HG03558 (cell line): Measurements from ENCODE around the gene PADI1.

Experiments
- ATAC-seq: cut with Tn5 transposase; IDR thresholded peaks from one replicate; pipeline ENCODE4 v1.9.1; 2021; ENCODE audit warnings: moderate number of reproducible peaks; ENCODE audit not compliant: unreplicated experiment; ENCODE audit errors: extremely low read depth

Gene PADI1, protein sequence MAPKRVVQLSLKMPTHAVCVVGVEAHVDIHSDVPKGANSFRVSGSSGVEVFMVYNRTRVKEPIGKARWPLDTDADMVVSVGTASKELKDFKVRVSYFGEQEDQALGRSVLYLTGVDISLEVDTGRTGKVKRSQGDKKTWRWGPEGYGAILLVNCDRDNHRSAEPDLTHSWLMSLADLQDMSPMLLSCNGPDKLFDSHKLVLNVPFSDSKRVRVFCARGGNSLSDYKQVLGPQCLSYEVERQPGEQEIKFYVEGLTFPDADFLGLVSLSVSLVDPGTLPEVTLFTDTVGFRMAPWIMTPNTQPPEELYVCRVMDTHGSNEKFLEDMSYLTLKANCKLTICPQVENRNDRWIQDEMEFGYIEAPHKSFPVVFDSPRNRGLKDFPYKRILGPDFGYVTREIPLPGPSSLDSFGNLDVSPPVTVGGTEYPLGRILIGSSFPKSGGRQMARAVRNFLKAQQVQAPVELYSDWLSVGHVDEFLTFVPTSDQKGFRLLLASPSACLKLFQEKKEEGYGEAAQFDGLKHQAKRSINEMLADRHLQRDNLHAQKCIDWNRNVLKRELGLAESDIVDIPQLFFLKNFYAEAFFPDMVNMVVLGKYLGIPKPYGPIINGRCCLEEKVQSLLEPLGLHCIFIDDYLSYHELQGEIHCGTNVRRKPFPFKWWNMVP

DNA sequence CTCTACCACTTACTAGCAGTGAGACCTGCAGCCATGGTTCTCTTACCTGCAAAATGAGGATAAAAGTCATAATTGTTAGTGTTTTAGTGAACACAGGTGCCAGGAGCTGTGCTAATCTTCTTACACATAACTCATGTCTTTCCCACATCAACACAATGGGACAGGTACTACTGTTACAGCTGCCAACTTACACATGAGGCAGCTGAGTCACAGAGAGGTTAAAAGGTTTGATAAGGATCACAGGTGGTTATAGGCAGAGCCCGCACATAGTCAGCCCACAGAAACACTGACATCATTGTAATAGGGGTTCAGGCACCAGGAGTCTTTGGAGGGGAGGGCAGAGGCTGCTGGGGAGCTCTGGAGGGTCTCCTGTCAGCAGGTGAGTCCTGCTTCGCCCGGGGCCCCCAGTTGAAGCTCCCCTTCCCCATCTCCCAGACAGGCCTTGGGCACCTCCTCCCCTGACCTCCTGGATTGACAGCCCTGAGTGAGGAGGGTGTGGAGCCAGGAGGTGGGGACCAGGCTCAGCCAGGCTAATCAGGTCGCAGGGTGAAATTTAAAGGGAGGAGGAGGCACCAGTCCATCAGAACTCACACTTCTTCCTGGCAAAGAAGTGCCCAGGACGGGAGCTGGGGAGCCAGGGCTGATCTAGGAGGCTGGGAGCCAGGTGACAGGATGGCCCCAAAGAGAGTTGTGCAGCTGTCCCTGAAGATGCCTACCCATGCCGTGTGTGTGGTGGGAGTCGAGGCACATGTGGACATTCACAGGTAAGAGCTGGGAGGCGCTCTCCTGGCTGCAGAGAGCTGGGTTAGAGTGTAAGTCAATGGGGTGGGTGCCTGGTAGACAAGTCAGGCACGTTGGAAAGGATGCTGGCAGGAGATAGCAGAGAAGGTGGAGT is at the start of gene PADI1:
Gene PADI1, plus strand, starts transcription at position 583 of the 895 bp plus-strand sequence. Its CDS starts 90 bp downstream, at position 673.
- no peak for ATAC-seq

DNA sequence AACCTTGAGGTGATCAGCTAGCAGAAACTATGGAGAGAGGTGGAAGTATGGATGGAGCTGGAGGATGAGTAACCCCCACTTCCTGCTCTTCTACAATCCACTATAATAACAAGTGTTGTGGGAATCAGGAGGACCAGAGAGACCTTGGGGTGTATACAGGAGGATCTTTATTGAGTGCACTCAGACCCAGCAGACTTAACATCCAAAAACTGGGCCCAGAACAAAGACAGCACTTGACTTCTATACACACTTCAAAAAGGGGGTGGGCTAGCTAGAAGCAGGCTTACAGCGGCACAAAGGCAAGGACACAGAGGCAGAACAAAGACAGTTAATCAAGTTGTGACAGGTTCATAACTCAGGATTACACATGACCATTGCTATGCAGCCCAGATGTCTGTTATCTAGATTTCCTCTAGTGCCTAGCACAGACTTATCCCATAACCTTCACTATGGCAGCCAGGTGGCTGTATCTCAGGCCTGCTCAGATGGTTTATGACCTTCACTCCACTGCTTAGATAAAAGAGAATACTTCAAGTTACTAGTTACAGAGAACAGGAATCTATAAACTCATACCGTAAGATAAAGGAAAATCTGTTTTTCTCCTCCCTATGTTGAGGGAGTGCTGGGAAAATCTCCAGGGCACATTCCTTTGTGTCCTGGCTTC is 49.5 kb upstream of the PADI1 start:
- ATAC-seq: no peak

DNA sequence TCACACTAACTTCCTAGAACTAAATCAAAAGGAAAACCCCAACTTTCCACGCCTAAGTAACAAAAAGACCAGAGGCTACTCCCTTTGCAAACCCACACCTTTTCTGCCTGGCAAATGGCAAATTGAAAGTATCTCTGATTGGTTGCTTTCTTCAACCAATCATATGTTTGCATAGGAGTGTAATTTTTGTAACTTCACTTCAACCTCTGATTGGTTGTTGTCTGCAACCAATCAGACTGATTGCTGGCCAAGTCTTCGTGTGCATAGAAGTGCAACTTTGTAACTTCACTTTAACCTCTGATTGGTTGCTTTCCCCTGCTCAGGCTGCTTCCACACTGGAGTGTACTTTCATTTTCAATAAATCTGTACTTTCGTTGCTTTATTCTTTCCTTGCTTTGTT is 48.8 kb upstream of the PADI1 start:
- ATAC-seq: no peak

DNA sequence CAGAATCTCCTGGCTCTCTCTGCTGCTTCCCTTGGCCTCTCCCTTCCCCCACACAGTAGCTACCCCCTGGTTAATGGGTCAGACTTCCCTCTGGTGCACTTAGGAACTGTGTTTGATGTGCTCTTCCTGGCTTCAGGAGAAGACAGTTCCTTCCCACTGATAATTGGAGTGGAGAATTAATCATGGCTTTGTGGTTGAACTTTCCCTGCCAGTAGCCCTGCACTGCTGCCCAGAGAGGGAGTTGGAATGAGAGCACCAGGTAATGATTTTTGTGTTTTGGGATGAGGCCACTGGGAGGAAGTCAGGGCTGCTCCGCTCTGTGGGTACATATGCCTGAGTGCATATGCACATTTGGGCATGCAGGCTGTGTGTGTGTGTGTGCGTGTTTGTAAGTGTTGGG is 46.0 kb upstream of the PADI1 start:
- ATAC-seq: no peak

DNA sequence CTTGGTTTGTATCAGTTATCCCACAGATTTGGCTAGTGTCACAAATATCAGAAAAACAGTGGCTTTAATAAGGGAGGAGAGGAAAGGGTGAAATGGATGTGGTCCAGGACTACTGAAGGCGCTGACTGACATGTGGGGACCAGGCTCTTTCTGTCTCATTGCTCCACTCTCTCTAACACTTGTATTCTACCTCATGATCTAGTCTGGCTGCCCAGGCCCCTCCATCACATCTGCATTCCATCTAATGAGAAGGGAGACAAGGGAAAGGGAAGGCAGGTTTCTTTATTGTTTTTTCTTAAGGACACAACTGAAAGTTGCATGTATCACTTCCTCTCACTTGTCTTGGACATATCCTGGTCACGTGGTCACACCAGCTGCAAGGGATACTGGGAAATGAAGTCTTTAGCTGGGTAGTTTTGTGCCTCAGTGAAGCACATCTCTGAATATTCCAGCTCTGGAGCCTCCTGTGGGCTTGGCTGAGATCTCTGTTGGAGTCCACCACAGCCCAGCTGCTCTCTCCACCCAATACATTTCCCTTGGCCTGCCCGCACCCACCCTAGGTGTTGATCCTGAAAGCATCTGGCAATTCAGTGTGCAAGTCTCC is 43.7 kb upstream of the PADI1 start:
- no peak for ATAC-seq

DNA sequence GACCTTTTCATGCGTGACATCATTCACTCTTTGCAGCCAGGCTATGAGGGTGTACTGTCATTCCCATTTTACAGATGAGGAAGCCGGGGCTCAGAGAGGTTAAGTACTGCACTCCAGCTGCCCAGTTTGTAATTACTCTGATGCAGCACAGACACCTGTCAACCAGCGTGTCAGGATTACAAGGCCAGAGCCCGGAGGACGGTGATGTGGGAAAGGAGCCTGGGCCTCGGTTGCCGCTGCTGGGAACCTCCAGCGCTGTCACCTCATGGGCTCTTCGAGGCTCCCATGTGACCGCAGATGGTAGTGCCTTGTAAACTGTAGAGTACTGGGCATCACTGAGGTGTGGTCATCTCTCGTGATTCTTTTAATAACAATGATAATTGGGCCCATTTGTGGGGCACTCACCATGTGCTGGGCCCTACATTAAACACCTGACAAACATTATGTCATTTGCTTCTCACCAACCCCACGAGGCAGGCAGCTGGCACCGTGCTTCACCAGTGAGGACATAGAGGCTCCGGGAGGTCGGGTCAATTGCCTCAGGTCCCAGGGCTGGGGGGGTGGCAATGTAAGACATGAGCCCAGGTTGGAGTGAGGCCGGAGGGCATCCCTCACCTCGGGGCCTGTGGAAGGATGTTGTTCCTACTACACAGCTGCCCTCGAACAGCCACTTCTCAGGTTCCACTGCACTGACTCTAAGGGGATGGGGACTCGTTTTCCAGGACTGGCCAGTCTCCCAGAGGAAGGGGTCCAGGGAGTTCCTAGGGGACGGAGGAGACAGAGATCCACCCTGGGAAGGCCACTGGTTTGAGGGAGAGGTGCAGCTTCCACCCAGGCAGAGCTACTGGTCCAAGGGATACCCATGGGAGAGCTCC is 42.8 kb upstream of the PADI1 start:
- ATAC-seq: no peak

DNA sequence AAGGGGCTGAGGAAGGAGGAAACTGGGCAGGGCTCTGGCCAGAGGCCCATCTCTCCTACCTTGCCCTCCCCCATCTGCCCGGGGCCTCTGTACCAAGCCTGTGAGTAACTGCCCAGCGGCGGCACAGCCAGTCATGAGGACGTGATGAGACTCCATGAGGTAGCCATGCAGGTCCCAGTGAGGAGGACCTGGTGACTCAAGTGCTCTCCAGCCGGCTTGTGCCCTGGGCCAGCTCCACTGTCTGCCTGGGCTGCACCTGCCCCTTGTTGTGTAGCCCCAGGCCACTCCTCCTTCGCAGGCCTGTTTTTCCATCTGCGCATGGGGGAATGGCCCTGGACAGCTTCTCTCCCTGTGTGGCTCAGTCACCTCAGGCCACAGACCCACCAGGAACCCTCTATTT is 42.0 kb upstream of the PADI1 start:
- ATAC-seq: no peak

DNA sequence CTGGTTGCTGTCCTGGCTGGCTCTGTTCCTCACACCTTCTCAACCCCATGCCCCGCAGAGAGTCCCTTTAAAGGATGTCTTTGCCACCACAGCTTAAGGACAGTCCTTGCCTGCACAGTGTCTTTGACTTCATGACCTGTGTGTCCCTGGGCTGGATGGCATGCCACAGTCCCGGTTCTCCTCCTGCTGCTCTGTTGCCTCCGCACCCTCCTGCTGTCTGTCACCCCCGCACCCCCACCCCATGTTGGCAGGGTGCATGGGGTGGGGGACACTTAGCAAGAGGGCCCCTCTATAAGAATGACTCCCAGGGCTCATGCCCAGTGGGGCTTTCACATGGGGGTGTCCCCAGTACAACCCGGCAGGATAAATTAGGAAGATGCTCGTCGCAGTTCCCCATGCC is 41.6 kb upstream of the PADI1 start:
- ATAC-seq: no peak

DNA sequence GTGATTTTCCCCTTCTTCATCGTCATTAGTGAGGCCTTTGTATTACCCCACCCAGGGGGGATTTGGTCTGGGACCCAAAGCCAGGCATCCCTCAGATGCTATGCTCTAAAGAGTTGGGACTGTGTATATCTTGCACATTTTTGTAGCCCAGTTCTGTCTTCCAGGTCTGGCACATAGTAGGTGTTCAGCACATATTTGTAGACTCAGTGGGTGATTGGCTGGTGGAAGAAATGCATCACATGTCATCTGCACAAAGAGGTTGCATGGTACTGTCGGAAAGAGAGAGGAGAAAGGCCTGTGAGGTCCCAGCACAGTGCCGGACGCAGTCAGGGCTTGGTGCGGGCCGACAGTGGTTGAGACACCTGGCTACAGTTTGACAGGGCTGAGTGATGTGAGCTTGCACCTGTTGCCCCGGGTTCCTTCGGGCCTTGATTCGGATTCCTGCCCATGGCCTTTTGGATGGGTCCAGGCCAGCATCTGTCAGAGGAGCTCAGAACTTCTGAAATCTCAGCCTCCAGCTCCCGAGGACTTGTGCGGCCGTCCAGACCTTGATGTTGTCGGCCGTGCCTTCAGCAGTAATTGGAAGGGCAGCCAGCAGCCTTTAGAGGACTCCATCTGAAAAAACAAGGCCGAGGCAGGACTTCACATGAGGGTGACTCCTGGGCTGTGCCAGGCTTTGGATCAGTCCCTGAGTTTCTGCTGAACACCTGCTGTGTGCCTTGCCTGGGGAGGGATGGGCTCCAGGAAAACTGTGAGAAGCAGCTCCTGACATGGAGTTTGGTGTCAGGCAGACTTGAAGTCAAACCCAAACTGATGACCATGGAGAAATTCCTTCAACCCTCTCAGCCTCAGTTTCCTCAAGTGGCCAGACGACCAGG is 40.9 kb upstream of the PADI1 start:
- no peak for ATAC-seq

DNA sequence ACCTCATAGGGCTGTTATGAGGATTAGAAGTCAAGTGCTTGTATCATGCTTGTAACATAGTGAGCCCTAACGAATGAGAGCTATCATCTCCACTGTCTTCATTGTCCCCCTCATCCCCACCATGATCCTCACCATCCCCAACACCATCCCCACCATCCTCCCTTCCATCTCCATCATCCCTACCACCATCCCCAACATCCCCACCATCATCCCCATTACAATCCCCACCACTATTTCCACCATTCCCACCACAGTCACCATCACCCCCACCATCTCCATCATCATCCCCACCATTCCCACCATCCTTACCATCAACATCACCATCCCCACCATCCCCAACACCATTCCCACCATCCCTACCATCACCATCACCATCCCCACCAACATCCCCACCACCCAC is 39.1 kb upstream of the PADI1 start:
- no peak for ATAC-seq

DNA sequence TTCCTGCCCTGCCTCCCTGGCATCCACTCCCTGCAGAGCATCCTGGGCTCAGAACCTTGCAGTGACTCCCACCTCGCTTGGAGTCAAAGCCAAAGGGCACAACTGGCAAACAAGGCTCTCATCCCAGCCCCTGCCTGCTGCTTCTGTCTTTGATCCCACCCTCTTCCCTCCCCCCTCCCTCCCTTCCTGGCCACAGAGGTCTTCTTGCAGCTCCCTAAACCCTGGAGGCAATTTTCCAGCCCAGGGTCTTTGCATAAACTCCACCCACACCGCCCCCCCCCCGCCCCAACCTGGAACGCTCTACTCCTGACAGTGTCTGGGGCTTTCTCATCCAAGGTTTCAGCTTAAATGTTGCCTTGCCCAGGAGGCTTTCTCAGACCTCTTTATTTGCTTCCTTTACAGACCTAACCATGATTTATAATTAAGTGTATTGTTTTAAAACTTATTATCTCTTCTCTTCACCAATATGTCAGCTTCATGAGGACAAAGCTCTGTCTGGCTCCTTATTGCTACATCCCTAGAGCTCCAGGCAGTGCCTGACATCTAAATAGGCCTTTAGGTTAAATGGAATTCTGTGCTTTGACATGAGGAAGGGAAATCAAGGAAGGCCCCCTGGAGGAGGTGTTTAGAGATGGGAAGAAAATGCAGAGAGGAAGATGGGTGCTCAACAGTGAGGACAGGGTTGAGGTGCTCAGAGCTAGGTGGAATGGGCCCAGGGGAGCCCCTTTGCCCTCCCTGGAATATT is 37.7 kb upstream of the PADI1 start:
- no peak for ATAC-seq

DNA sequence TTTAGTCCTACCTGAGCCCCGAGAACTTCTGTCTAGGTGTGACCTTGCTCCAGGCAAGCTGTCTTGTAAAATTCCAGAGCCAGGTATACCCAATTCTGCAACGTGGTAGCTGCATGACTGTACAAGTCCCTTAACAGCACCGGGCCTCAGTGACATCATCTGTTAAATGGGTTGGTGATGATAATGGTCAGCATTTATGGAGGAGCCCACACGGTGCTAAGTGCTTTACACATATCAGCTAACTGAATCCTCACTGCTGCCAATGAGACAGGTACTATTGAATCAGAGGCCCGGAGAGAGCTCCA is 37.2 kb upstream of the PADI1 start:
- ATAC-seq: no peak

DNA sequence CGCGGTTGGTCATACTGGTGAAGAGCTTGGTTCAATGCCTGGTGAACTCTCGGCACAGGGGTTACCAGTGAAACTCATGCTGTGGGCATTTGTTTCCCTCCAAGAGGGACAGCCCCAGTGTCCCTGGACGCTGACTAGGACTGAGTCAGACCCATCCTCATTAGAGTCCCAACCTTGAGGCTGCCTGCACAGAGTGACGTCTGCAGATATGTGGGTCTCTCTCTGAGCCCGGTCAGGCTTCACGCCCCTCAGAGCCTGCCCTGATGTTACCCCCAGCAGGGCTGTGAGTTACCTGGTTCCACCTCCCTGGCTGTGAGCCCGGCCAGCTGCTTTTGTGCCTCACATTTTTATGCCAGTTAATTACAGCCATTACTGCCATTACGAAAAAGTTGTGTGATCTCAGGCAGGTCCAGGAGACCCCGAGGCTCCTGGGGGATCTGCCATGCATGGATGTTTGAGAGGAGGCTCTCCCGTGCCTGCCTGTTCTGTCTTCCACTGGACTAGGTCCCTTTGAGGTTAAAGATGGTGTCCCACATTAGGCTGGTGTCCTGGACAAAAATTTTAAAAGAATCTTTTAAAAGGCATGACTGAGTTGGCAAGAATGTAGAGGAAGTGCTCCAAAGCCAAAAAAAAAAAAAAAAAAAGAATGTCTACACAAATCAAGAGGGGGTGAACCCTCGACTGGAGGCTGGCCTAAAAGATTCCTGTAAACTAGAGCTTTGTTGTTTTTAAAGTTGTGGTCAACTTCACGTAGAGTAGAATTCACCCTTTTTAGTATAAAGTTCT is 36.6 kb upstream of the PADI1 start:
- ATAC-seq: no peak

DNA sequence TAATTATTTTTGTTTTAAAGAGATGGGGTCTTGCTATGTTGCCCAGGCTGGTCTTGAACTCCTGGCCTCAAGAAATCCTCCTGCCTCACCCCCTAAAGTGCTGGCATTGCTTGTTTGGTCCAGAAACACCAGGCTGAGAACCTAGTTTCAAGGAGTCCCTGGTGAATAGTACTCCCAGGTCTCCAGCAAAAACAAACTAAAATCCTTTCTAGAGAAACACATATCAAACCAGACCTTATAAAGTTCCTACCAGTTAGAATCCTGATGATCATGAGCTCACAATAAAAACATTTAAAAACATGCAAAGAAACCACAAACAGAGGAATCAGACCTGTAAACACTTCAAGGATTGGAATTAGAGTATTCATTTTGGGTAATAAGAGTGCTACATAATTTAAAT is 34.4 kb upstream of the PADI1 start:
- no peak for ATAC-seq

DNA sequence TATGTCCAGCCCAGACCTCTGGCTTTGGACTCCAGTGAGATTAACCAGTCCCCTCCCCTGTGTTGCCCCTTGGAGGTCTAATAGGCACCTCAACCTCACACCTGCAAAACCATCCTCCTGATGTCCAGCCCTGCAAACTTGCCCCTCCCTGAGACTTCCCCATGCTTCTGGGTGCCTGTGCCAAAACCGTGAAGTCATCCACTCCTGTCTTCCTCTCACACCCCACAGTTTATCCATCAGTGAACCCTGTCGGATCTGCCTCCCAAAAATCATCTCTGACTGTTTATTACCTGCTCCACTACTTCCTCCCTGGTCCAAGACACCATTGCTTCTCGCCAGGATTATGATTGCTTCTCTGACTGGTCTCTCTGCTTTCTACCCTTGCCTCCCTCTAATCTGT is 31.7 kb upstream of the PADI1 start:
- ATAC-seq: no peak

DNA sequence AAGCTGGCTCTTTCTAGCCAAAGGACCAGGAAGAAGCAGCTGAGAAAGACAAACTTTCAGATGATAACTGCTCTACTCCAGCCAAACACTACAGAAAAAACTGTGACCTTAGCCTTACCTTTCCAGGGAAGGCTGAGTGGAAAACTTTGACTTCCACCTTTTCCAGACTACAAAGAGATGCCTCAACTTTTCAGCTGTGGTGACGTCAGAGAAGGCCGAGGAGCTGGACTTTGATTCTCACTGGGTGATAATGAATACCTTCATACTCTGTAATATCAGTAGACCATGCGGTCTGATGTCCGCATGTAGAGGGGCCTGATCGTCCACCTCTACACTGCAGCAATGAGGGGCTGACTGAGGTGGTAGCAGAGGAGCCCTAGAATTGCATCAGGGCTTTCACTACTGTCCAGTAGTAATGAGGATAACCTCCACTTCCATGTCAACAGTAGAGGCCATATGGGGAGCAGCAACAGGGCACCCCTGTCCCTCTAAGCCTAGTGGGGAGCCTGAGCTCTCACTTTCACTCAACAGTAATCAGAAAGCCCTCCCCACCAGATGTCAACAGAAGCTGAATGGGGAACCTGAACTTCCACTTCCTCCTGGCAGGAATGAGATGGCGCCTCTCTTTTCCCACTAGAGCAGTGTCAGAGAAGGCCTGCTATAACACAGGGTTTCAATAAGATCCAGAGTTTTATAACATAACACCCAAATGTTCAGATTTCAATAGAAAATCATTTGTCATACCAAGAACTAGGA is 28.4 kb upstream of the PADI1 start:
- ATAC-seq: no peak
